Transverse colon (tissue), 3 donors: Measurements from ENCODE around the gene AGAP1.

Experiments used
- POLR2A ChIP-seq: fragments of 450-650 bp; IDR thresholded peaks from one replicate; pipeline ENCODE4 v1.6.1; 2016; ENCODE audit warnings: antibody characterized with exemption, mild to moderate bottlenecking, moderate library complexity
- TF ChIP-seq, protein P1 (sequence below), 5 experiments: fragments of 200-600 bp in 3 of 5; fragments of 450-650 bp in 2 of 5; sonication (generic) in 3 of 5; IDR thresholded peaks; 1 replicate in 2 of 5; 2 replicates in 3 of 5; pipeline ENCODE4 v1.5.1; 2016 to 2017; ENCODE audit warnings: antibody characterized with exemption in 5 of 5, inconsistent platforms in 3 of 5, mild to moderate bottlenecking in 2 of 5, moderate library complexity in 1 of 5

DNA sequence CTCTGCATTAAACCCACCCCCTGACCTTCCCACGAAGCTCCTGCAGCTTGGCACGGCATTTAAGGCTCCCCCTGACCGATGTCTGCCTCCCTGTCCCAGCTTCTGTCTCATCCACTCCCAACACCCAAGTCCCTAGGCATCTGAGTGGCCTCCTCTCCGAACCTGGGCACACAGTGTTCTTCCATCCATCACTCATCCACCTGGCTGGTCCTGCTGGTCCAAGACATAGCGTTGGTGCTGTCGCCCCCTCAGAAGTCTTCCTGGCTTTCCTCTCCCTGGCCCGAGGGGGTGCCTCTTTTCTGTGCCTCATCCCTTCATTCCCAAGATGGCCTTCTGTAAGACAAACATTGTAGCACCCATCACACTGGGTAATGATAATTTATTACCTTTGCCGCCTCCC lies 350.7 kb downstream of the AGAP1 start:
- TF ChIP-seq, protein P1, sequence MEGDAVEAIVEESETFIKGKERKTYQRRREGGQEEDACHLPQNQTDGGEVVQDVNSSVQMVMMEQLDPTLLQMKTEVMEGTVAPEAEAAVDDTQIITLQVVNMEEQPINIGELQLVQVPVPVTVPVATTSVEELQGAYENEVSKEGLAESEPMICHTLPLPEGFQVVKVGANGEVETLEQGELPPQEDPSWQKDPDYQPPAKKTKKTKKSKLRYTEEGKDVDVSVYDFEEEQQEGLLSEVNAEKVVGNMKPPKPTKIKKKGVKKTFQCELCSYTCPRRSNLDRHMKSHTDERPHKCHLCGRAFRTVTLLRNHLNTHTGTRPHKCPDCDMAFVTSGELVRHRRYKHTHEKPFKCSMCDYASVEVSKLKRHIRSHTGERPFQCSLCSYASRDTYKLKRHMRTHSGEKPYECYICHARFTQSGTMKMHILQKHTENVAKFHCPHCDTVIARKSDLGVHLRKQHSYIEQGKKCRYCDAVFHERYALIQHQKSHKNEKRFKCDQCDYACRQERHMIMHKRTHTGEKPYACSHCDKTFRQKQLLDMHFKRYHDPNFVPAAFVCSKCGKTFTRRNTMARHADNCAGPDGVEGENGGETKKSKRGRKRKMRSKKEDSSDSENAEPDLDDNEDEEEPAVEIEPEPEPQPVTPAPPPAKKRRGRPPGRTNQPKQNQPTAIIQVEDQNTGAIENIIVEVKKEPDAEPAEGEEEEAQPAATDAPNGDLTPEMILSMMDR (IDR thresholded peaks at IDR 0.05), result no peak
- TF ChIP-seq POLR2A, result no peak
